H1 (cell line): ENCODE measurements around the gene HSCB. TPM values are rescaled to one million over a fixed set of nuclear protein-coding genes. Genes with fewer than 3 reads are reported as not detected.

Experiments used
- CTCF ChIA-PET: fragments of 300-600 bp; sonication (Branson Sonifier 250); formaldehyde crosslinking; loops from one replicate; lab custom pipeline; 2021; ENCODE audit not compliant: partially characterized antibody; lab: Charles Lee
- POLR2A ChIA-PET: fragments of 300-600 bp; sonication (Branson Sonifier 250); formaldehyde crosslinking; loops from one replicate; lab custom pipeline; 2021; ENCODE audit warnings: inconsistent platforms; ENCODE audit not compliant: partially characterized antibody; lab: Charles Lee
- DNase-seq, 2 experiments: peaks; one replicate each; pipeline versions ENCODE4 v3.0.0 to v3.0.0-alpha.2; 2010 to 2022; ENCODE audit warnings: low spot score in 2 of 2, low read depth in 1 of 2, mixed read lengths in 1 of 2
- FAIRE-seq: peaks from 2 replicates; lab custom pipeline; 2011; peaks lifted over from hg19 to GRCh38; lab: Jason Lieb, UNC
- H2AFZ ChIP-seq: 2 replicates; pipeline ENCODE4 v1.8.1; 2012; ENCODE audit warnings: low read length, inconsistent platforms
- H2AK5ac ChIP-seq: 2 replicates; pipeline ENCODE4 v1.6.1; 2013; ENCODE audit warnings: low read depth, low read length
- H2BK120ac ChIP-seq: replicated peaks from 2 replicates; pipeline ENCODE3; 2013; ENCODE audit warnings: low read depth, low read length, inconsistent platforms
- H2BK12ac ChIP-seq: 2 replicates; pipeline ENCODE4 v1.6.1; 2013; ENCODE audit warnings: low read depth, low read length
- H2BK15ac ChIP-seq: 2 replicates; pipeline ENCODE4 v1.6.1; 2013; ENCODE audit warnings: low read length
- H2BK20ac ChIP-seq: 2 replicates; pipeline ENCODE4 v1.6.1; 2013; ENCODE audit warnings: low read length
- H2BK5ac ChIP-seq: 2 replicates; pipeline ENCODE4 v1.6.1; 2013; ENCODE audit warnings: low read depth, low read length
- H3K14ac ChIP-seq: 2 replicates; pipeline ENCODE4 v1.6.1; 2013; ENCODE audit warnings: inconsistent platforms; ENCODE audit not compliant: insufficient read length
- H3K18ac ChIP-seq: 2 replicates; pipeline ENCODE4 v1.6.1; 2013; ENCODE audit warnings: low read length; ENCODE audit errors: extremely low read depth
- H3K23ac ChIP-seq: 2 replicates; pipeline ENCODE4 v1.6.1; 2013; ENCODE audit warnings: inconsistent platforms; ENCODE audit not compliant: insufficient read length
- H3K23me2 ChIP-seq: 2 replicates; pipeline ENCODE4 v1.6.1; 2013; ENCODE audit warnings: low read depth, low read length
- H3K27ac ChIP-seq: 2 replicates; pipeline ENCODE4 v1.6.1; 2011; ENCODE audit warnings: low read depth, low read length, inconsistent platforms
- H3K27me3 ChIP-seq, 4 experiments: replicated peaks in 1 of 4; 1 replicate in 1 of 4; 2 replicates in 3 of 4; pipeline versions ENCODE4 v1.6.1 to v1.8.1; 2011 to 2013; ENCODE audit warnings: low read length in 3 of 4, mild to moderate bottlenecking in 3 of 4, inconsistent platforms in 2 of 4, mixed read lengths in 2 of 4, moderate library complexity in 1 of 4; ENCODE audit not compliant: control insufficient read depth in 3 of 4, insufficient read depth in 3 of 4; ENCODE audit errors: extremely low read depth in 1 of 4
- H3K36me3 ChIP-seq, 4 experiments: 2 replicates each; pipeline versions ENCODE4 v1.6.1 to v1.8.1; 2011 to 2013; ENCODE audit warnings: mild to moderate bottlenecking in 4 of 4, low read length in 3 of 4, moderate library complexity in 2 of 4, control low read depth in 1 of 4, inconsistent platforms in 1 of 4; ENCODE audit not compliant: insufficient read depth in 4 of 4, control insufficient read depth in 2 of 4
- H3K4ac ChIP-seq: replicated peaks from 2 replicates; pipeline ENCODE3; 2013; ENCODE audit warnings: low read length, low read depth, mixed read lengths, inconsistent platforms; ENCODE audit not compliant: insufficient read length
- H3K4me1 ChIP-seq, 4 experiments: replicated peaks in 1 of 4; 1 replicate in 1 of 4; 2 replicates in 3 of 4; pipeline versions ENCODE4 v1.6.1 to v1.8.1; 2011 to 2013; ENCODE audit warnings: low read length in 3 of 4, inconsistent platforms in 2 of 4, mixed read lengths in 1 of 4; ENCODE audit not compliant: insufficient read depth in 4 of 4, control insufficient read depth in 3 of 4
- H3K4me2 ChIP-seq, 2 experiments: 2 replicates each; pipeline versions ENCODE4 v1.6.1 to v1.8.1; 2011 to 2013; ENCODE audit warnings: low read depth in 2 of 2, low read length in 2 of 2, control low read depth in 1 of 2, inconsistent platforms in 1 of 2, mild to moderate bottlenecking in 1 of 2; ENCODE audit not compliant: insufficient read depth in 1 of 2
- H3K4me3 ChIP-seq, 4 experiments: fragments of 200-600, 300-600 bp in 1 of 4; sonication (generic), shearing (Covaris generic), sonication (Bioruptor Twin) in 1 of 4; 2 replicates each; pipeline versions ENCODE4 v1.5.1 to v1.8.1; 2011 to 2016; ENCODE audit warnings: low read length in 4 of 4, low read depth in 3 of 4, control low read depth in 2 of 4, inconsistent platforms in 2 of 4, mild to moderate bottlenecking in 2 of 4, mixed read lengths in 1 of 4, moderate library complexity in 1 of 4; ENCODE audit not compliant: insufficient read depth in 2 of 4; ENCODE audit errors: extremely low read depth in 1 of 4
- H3K56ac ChIP-seq: replicated peaks from 2 replicates; pipeline ENCODE3; 2013; ENCODE audit warnings: low read depth, mild to moderate bottlenecking, mixed read lengths, low read length, inconsistent platforms; ENCODE audit not compliant: insufficient read length
- H3K79me1 ChIP-seq: 2 replicates; pipeline ENCODE4 v1.6.1; 2013; ENCODE audit warnings: low read depth, low read length, control low read depth
- H3K79me2 ChIP-seq, 2 experiments: 2 replicates each; pipeline versions ENCODE4 v1.6.1 to v1.8.1; 2012 to 2013; ENCODE audit warnings: low read length in 2 of 2, mild to moderate bottlenecking in 2 of 2, inconsistent platforms in 1 of 2; ENCODE audit not compliant: insufficient read depth in 2 of 2, control insufficient read depth in 1 of 2
- H3K9ac ChIP-seq, 4 experiments: replicated peaks in 1 of 4; 1 replicate in 1 of 4; 2 replicates in 3 of 4; pipeline versions ENCODE4 v1.6.1 to v1.8.1; 2011 to 2013; ENCODE audit warnings: low read depth in 3 of 4, low read length in 3 of 4, control low read depth in 2 of 4, mild to moderate bottlenecking in 2 of 4, moderate library complexity in 2 of 4, inconsistent platforms in 1 of 4; ENCODE audit errors: extremely low read depth in 1 of 4
- H3K9me3 ChIP-seq, 2 experiments: 2 replicates each; pipeline versions ENCODE4 v1.6.1 to v1.8.1; 2012 to 2013; ENCODE audit warnings: mild to moderate bottlenecking in 2 of 2, moderate library complexity in 2 of 2, control low read depth in 1 of 2, inconsistent platforms in 1 of 2, low read depth in 1 of 2, low read length in 1 of 2, mixed read lengths in 1 of 2; ENCODE audit not compliant: insufficient read depth in 2 of 2
- H4K20me1 ChIP-seq, 2 experiments: replicated peaks in 1 of 2; 2 replicates each; pipeline versions ENCODE3 to v1.8.1; 2011 to 2013; ENCODE audit warnings: inconsistent platforms in 2 of 2, low read length in 2 of 2, mild to moderate bottlenecking in 1 of 2; ENCODE audit not compliant: insufficient read depth in 2 of 2, control insufficient read depth in 1 of 2
- H4K5ac ChIP-seq: 2 replicates; pipeline ENCODE4 v1.6.1; 2013; ENCODE audit warnings: low read length, low read depth, mixed read lengths, inconsistent platforms; ENCODE audit not compliant: insufficient read length
- H4K8ac ChIP-seq: 2 replicates; pipeline ENCODE4 v1.8.0; 2013; ENCODE audit warnings: mild to moderate bottlenecking, moderate library complexity, low read length, inconsistent platforms; ENCODE audit not compliant: insufficient read depth; ENCODE audit errors: extremely low read depth
- H4K91ac ChIP-seq: replicated peaks from 2 replicates; pipeline ENCODE3; 2013; ENCODE audit warnings: low read length, mixed read lengths, inconsistent platforms; ENCODE audit not compliant: insufficient read length
- KDM1A ChIP-seq: fragments of 200-600, 300-600 bp; sonication (generic); IDR thresholded peaks from 2 replicates; pipeline ENCODE4 v1.7.1; 2016; ENCODE audit warnings: mild to moderate bottlenecking, low read length, borderline replicate concordance
- KDM4A ChIP-seq: IDR thresholded peaks from one replicate; pipeline ENCODE4 v1.7.1; 2012; ENCODE audit warnings: low read depth, mild to moderate bottlenecking, moderate library complexity, low read length, inconsistent platforms; ENCODE audit not compliant: severe bottlenecking
- NRF1 ChIP-seq: IDR thresholded peaks from 2 replicates; pipeline ENCODE4 v1.6.1; 2011; ENCODE audit warnings: mild to moderate bottlenecking, low read depth, low read length, improper control_type of control experiment
- SIRT6 ChIP-seq: IDR thresholded peaks from one replicate; pipeline ENCODE4 v1.7.1; 2012; ENCODE audit warnings: low read length, inconsistent platforms
- SP1 ChIP-seq: IDR thresholded peaks from 2 replicates; pipeline ENCODE4 v1.6.1; 2011; ENCODE audit warnings: low read depth, low read length
- TEAD4 ChIP-seq: IDR thresholded peaks from 2 replicates; pipeline ENCODE4 v1.6.1; 2012; ENCODE audit warnings: low read depth, low read length, inconsistent platforms, mixed read lengths
- WGBS, 2 experiments: shearing (Covaris generic) in 1 of 2; methylation state at CpG; one replicate each; pipeline versions ENCODE4 v1.1.6 to v1.1.7; 2013 to 2015; ENCODE audit warnings: low lambda C conversion rate in 2 of 2, mixed read lengths in 2 of 2, inconsistent platforms in 1 of 2, low coverage in 1 of 2, missing lambda C conversion rate in 1 of 2; ENCODE audit not compliant: insufficient replicate concordance in 2 of 2, insufficient coverage in 1 of 2, insufficient read length in 1 of 2; ENCODE audit errors: extremely low coverage in 1 of 2, missing lambda C conversion rate in 1 of 2; 5-methylcytosine and 5-hydroxymethylcytosine counted together
- polyA plus RNA-seq, 7 experiments: library from polyadenylated mRNA; depleted of rRNA in 3 of 7; stranded (reverse) in 5 of 7; unstranded in 2 of 7; fragments of >200 nt in 5 of 7; fragments of 200-250 nt in 2 of 7; gene quantifications; 1 replicate in 5 of 7; 2 replicates in 1 of 7; 4 replicates in 1 of 7; pipeline versions ENCODE4 v1.2.1 to v1.2.3, GENCODE V29; 2011 to 2013; ENCODE audit warnings: missing spikeins in 2 of 7, mixed read lengths in 2 of 7
- total RNA-seq: library from RNA; stranded (reverse); fragmentation: NEBNext Ultra II Directional; extraction: Animal tissue kit (Norgen Biotek cat#: 25700); gene quantifications from 2 replicates; pipeline ENCODE4 v1.2.1, GENCODE V29; 2021

Gene HSCB
- total and polyA plus RNA-seq, 2 of the 8 experiments (the other 6 are each of a cell fraction or from before 2014, with no cell fraction given), result 14.7 to 16.6 TPM

DNA sequence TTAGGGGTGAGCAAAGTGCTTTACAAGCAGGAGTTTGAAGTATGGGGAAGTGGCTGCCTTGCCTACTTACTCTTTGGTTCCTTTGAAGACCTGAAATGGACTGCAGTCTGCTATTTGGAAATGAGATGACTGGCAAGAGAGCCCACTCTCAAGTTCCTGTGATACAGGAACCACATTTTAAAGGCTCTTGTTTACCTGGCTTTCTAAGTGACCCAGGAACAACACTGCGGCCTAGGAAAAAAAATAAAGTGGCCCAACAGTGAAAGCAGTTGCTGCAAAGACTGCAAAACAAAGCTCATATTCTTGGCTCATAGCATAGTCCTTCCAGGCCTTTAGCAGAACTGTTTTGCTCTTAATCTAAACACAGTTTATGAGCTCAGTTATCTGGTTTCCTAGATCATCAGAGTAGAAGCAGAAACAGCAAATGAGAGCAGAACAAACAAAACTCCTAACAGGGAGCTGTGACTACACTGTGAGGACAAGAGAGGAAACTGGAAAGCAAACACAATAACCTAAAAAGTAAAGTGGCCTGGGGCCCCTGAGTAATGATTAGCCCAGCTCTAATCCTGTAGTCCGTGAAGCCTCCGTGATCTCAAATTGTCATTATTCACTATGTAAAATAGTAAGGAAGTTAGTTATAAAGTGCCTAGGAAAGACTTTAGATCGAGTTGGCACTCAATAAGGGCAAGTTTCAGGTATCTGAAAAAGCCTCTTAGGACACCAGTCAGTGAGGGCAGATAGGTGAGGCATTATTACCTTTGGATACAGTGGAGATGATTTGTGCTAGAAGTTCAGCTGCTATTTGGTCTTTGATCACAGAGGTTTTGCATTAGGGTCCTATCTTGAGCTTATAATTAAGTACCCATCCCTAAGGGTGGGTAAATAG is 42.2 kb downstream of the HSCB start:
- H2AFZ ChIP-seq, result no peak overlapping the region
- POLR2A ChIA-PET, result interaction anchor here (1.2 to 8.5 kb wide), 2 partner anchors 11 to 14 kb away, joined by 3 to 100 read pairs; partner anchors contain the start of genes CCDC117 and XBP1
- H3K36me3 ChIP-seq, result peaks cover 15 to 55% (median 42%) of the 10 kb centered on the region in 4 experiments
- no peak overlapping the region for H3K14ac ChIP-seq
- H3K23ac ChIP-seq, result no peak overlapping the region
- H2BK120ac ChIP-seq, result no peak overlapping the region
- TF ChIP-seq KDM1A (no peak), TEAD4 (no peak), SIRT6 (no peak), KDM4A (no peak), NRF1 (no peak), SP1 (no peak)
- TF ChIP-seq, all 59 proteins: peak for 0
- WGBS, 2 experiments, result 87% methylated on average over 4 of the region's 4 CpGs; no CpG with 5 or more reads in 1 of the 2 experiments
- Histone ChIP-seq H3K56ac (no peak overlapping the region), H2BK12ac (no peak overlapping the region), H2BK15ac (no peak overlapping the region), H3K4me1 (no peaks in the 10 kb centered on the region), H3K4me3 (no peak overlapping the region), H3K9ac (no peak overlapping the region), H3K4ac (no peak overlapping the region), H3K27ac (no peak overlapping the region), H3K23me2 (no peaks in the 10 kb centered on the region), H4K20me1 (peaks cover 2% of the 10 kb centered on the region in 2 experiments), H3K79me1 (no peaks in the 10 kb centered on the region), H4K91ac (no peak overlapping the region), H4K8ac (no peak overlapping the region), H4K5ac (no peak overlapping the region), H3K27me3 (no peaks in the 10 kb centered on the region), H3K4me2 (no peak overlapping the region), H2AK5ac (no peak overlapping the region), H3K79me2 (peaks cover 0 to 9% of the 10 kb centered on the region in 2 experiments; a peak in 1 of 4 replicates), H3K9me3 (no peaks in the 10 kb centered on the region), H2BK20ac (no peak overlapping the region), H2BK5ac (no peak overlapping the region), H3K18ac (no peak overlapping the region)
- FAIRE-seq, result no peak
- no peak for DNase-seq
- CTCF ChIA-PET, result interaction anchor here (0.8 to 1.8 kb wide), 2 partner anchors 11 to 45 kb away, joined by 3 to 8 read pairs; no protein-coding TSS in a partner anchor
